NCI-H2227 treated with DMSO at 0.1 percent for 48 hours (cell line): ENCODE measurements around the gene PPT2.
A peak's percentile ranks its signal among the peaks of the same experiment; 100 is the strongest.

Experiments used
- DNase-seq: peaks from one replicate; lab custom pipeline; 2025; lab: John Stamatoyannopoulos, UW

Gene PPT2

DNA sequence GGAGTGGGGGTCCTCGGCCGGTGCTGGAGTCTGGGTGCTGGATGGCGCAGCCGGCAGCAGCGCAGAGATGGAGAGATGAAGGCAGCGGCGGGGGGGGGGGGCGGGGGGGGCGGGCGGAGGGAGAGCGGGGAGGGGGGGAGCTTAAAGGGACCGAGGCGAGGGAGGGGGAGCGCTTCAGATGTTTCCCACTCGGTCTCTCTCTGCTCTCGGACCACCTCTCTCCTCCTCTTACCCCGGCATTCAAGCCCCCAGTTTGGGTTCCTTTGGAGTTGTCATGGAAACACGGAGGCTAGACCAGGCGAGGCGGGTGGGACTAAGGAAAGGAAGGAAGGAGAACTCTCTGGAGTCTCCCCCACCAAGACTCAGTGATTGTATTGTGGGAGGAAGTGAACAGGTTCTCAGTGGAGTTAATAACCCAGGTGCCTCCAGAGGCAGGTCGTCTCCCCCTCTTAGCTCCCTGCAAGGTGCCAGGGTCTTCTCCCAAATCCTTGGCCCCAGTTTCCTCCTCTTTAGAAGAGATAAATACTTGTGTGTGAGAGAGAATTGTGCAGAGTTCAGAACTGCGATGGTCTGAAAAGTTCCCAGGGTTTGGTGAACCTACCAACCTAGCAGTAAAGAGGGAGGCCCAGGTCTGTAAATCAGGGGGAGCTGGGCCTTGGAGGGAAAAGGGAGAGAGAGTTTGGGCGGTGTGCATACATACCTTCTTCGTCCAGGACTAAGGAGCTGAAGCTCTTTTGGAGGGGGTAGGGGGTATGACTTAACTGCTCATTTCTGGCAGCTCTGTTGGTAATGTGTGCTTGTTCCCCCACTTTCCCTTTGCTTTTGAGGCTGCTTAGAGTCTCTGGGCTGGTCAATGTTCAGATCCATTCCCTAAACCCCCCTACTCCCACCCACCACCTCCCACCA, 1.8 kb upstream of the PPT2 start, which contains the start of gene PRRT1:
TSS of gene PRRT1 (minus strand) at position 77 of the 906 bp plus-strand sequence. CDS start 112 bp downstream, outside the sequence.
- no peak for DNase-seq

DNA sequence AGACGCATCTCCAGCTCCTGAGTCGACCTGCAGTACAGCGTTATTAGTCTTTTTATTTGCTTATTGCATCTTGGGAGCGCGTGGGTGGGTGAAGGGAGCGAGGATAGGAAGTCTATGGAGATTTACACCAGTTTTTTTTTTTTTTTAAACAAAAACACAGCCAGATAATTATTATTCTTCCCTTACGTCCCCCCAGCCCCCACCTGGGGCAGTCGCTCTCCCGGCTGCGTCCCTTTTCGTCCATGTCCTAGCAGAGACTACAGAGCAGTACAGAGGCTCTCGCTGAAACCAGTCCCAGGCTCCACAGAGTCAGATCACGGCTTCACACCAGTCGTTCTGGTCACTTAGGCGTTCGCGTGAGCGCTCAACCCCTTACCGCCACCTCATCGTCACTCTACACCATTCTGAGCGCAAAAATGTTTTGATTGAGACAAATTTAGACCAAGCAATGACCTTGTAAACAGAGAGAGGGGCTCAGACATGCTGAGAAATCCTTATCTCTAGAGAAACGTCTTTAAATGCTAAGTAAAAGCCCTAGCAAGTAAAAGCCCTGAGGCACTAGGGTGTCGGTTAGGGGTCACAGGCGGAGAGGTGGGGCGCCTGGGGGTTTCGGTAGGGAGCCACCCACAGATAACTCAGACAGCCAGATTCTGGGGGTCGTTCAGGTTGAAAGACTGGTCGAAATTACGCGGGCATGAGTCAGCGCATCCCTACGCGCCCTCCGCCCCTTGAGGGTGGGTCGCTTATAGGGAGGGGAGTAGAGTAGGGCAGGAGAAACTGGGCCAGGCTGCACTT, 975 bp upstream of the PPT2 start:
- DNase-seq: peak; percentile 48

DNA sequence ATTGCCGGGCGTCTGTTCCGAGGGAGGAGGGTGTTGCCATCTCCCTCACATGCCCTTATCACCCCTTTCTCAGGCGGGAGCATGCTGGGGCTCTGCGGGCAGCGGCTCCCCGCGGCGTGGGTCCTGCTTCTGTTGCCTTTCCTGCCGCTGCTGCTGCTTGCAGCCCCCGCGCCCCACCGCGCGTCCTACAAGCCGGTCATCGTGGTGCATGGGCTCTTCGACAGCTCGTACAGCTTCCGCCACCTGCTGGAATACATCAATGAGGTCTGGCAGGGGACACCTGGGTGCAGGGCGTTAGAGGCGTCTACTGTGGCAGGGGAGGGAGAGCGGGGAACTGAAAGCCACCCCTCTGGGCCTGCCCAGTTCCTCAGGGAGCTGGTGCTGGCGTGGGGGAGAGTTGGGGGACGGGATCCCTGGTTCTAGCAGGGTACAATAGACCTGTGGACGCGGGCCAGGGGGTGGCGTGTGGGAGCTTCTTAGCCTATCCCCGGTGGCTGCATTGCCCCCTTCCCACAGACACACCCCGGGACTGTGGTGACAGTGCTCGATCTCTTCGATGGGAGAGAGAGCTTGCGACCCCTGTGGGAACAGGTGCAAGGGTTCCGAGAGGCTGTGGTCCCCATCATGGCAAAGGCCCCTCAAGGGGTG, 697 bp downstream of the PPT2 start:
- DNase-seq: peak; percentile 41

DNA sequence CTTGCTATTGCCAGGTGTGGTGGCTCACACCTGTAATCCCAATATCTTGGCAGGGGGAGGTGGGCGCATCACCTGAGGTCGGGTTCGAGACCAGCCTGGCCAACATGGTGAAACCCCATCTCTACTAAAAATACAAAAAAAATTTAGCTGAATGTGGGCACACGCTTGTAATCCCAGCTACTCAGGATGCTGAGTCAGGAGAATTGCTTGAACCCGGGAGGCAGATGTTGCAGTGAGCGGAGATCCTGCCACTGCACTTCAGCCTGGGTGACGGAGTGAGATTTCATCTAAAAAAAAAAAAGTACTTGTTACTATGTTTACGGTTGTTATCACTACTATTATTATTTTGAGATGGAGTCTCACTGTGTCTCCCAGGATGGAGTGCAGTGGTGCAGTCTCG, 3.0 kb downstream of the PPT2 start:
- no peak for DNase-seq

DNA sequence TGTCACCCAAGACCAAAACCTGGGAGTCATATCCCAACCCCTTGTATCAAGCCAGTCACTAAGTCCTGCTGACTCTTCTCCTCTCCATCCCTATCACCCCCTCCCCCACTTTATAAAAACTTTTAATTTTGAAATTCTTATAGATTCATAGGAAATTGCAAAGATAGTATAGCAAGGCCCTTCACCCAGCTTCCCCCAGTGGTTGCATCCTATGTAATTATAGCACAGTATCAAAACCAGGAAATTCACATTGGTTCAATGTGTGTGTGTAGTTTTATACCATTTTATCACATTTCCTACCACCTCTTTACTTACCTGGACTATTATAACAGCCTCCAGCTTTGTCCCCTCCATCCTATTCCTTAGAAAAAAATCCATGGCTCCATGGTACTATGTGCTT, 4.1 kb downstream of the PPT2 start:
- DNase-seq: no peak

DNA sequence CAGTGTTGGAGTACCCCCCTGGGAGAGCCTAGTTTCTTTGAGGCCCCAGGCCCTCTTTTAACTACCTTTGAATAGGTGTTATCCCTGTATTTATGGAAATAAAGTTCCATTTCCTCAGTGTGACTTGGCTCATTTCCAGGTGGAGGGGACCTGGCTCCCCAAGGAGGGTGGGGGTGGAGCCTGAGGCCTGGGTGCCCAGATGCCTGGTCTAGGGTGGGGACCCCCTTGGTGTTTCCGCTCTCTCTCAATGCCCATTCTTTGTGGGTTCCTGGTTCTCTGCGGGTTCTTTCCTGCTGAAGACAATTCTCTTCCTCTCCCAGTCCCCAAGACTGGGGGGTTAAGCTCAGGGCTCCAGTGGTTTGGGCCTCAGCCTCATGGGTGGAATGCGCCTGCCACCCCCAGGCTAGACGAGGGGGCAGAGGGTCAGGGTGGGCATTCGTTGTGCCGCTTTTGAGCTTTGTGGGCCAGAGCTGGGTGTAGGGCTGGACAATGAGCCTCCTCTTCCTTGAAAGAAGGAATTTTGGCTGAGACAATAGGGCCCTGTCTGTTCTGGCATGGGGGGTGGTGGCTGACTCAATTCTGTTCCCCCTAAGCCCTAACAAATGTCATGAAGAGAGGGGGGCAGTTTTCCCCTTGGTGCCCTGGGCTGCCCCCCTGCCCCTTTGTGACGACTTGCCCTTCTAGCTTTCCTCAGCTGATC, 9.8 kb downstream of the PPT2 start:
- no peak for DNase-seq

DNA sequence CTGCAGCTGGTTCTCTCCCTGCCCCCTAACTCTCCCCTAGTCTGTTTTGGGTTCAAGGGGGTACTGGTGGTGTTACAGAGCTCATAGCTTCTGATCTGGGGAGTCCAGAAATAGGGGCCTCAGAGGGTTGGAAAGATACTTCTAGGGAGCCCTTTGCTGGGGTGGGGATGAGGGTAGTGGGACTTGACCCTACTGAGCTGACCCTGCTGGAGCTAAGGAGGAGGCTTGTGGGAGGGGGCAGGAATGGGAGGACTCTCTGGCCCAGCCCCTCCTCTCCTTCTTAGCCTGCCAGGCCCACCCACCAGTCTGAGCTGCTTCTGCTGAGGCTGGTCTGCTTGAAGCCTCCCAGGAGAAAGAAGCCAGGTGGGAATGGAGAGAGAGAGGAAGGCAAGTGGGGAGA, 10.4 kb downstream of the PPT2 start, which contains the start of gene EGFL8:
TSS of gene EGFL8 (plus strand) at position 301 of the 400 bp plus-strand sequence. CDS start 1,571 bp downstream, outside the sequence.
- DNase-seq: no peak

DNA sequence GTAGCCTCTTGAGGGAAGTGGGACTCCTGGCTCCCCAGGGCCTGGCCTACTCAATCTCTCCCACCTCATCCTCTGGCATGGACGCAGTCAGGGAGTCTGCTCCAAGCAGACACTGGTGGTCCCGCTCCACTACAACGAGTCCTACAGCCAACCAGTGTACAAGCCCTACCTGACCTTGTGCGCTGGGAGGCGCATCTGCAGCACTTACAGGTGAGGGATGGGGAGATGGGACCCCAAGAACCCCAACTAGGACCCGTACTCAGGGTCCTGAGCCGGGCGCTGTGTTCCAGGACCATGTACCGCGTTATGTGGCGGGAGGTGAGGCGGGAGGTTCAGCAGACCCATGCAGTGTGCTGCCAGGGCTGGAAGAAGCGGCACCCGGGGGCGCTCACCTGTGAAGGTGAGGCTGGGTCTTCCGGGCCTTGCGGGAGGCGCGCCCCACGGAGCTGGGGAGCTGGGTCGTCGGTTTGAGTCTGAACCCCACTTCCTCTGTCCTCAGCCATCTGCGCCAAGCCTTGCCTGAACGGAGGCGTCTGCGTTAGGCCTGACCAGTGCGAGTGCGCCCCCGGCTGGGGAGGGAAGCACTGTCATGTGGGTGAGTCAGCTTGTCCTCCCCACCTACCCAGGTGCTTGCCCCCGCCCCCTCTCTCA, 12.6 kb downstream of the PPT2 start:
- DNase-seq: no peak

DNA sequence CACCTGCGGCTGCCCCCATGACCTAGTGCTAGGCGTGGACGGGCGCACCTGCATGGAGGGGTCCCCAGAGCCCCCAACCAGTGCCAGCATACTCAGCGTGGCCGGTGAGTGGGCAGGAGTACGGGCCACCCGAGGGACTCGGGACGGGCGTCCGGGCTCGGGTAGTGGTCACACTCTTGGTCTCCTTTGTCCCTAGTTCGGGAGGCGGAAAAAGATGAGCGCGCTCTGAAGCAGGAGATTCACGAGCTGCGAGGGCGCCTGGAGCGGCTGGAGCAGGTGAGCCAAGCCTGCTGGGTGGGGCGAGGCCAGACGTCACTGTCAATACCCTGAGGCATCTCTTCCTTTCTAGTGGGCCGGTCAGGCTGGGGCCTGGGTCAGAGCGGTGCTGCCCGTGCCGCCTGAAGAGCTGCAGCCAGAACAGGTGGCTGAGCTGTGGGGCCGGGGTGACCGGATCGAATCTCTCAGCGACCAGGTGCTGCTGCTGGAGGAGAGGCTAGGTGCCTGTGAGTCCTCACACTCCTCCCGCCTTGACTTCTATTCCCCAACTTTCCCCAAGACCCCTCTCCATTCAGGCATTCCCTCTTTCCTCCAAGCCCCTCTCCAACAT, 13.3 kb downstream of the PPT2 start:
- DNase-seq: no peak

DNA sequence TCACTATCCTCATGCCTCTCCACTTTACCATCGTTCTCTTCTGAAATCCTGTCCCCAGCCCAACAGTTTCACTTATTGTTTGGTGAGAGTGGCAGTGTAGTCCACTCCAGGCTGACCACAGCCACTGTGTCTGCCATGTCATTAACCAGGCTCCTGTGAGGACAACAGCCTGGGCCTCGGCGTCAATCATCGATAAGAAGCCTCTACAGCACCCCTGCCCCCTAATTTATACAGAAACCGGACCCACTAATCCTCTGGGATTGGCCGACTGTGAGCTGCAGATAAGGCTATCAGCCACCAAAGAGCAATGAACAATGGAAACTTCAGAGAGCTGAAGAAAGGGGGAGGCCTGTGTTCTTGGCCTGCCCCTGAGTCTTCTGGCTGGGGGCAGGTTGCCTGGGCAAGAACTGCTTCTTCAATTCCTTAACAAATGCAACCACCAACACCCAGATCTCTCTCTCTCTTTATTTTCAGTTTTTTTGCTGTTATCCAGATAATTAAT, 13.9 kb downstream of the PPT2 start:
- DNase-seq: no peak

DNA sequence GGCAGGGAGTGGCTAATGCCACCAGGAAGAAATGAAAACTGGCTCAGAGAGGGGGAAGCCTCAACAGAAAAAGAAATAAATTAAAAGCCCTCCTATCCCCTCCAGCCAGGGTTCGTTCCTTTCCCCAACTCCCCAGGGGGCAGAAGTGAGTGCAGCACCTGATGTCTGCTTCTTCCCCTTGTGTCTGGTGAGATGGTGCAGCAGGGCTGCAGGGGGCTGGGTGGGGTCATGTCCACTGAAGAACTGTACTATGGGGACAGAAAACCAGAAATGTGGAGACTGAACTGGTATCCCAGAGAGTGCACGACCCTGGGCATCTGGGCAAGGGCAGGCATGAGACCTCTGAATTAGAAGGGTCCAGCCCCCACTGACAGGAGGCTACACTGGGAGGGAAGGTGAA, 14.4 kb downstream of the PPT2 start:
- DNase-seq: no peak

DNA sequence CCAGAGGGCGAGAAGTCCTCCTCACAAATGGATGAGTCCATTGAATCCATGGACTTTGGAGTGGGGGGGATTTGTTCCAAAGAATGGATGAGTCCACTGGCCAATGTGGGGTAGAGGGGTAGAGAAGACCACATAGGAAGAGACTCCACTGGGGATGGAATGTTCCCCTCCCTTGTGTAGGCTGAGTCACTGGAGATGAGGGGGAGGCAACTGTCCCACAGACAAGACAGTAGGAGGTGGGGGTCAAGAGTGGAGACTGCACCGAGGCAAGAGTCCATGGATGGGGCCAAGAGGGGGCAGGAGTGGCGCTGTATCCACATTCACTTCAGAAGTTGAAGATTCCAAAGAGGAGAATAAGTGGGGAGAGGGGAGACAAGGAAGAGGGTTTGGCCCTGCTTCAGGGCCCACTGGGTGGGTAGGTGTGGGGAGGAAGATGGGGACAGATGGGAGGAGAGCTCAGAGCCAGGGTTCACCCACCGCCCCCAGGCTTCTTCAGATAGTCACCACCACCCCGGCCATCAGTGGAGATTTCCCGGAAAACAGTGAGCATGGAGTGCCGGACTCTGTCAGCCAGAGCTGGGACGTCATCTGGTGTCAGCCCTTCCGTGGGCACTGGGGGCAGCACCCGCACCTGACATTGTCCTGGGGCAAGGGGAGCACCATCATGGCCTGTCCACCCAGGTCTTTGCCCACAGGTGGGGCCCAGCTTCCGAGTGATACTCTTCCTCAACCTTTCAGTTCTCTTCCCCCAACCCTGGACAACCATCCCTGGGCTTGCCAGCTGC, 15.1 kb downstream of the PPT2 start:
- no peak for DNase-seq

DNA sequence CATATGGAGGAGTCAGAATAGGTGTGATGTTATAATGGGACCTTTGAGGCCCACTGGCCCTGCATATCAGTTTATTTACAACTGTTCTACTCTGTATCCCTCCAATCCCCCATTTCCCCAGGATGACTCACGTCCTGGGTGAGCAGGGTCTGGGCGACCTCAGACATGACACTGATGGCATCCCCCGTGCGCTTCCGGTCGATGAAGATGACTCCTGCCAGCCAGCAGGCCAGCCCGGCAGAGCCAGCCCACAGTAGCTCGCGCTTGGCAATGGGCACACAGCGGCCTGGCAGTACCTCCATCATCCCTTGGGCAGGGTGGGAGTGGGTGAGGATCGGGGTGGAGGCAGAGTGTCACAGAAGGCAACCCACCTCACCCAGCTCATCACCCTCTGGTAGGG, 16.4 kb downstream of the PPT2 start:
- no peak for DNase-seq

DNA sequence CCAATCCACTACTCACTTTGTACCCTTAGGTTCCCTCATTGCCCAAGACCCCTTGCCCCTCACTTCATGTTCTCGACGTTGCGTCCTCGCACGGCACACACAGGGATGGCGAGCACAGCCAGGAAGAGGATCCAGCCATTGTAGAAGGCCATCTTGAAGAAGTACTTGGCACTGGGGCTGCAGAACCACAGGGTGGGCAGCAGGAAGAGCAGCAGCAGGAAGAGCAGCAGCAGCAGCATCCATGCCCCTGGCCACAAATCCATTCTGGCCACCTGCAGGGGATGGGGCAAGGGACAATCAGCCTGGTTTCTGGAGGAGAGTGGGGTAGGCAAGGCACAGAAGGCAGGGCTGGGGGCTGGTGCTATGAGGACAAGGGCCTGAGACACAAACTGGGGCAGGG, 17.3 kb downstream of the PPT2 start:
- DNase-seq: no peak

DNA sequence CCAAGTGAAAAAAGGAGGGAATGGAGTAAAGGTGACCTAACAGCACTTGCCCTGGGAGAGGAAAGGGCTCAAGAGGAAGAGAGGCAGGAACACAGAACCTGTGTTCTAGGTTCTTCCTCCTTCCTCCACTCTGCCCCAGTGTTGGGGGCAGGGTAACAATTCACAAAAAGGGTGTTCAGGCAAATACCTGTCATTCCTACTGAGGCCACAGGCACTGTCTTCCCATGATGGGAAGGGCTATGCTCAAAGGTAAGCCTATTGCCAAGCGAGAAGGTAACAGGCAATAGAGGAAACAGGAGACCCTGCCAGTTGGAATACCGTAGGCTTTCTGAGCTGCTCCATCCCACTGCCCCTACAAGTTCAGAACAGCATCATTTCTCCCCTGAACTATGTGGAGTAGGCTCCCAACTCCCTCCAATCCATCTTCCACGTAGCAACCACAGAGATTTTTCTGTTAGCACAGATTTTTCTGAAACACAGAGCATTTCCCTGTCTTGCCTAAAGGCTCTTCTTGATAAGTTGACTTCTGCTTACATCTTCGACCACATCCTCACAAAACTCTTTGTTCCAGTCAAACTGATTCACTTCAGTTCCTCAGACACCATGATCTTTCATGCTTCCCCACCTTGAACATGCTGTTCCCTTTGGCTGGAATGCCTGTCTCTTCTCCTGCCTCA, 19.2 kb downstream of the PPT2 start:
- no peak for DNase-seq

DNA sequence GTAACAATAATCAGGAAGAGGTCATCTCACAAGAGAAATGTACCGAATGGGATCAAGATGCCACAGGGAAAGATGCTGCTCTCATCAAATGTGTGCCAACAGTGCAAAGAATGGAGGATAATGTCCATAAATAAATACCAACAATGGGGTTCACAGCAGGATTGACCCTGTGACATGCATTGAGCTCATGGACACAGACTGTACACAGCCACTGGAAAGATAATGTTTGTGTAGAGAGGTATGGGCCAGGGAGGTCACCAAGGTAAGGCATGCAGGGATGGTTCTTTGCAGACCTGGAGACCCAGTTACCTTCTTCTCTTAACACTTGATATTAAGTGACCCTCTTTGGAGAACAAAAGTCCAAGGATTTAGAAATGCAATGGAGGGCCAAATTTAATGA, 20.5 kb downstream of the PPT2 start:
- DNase-seq: no peak

DNA sequence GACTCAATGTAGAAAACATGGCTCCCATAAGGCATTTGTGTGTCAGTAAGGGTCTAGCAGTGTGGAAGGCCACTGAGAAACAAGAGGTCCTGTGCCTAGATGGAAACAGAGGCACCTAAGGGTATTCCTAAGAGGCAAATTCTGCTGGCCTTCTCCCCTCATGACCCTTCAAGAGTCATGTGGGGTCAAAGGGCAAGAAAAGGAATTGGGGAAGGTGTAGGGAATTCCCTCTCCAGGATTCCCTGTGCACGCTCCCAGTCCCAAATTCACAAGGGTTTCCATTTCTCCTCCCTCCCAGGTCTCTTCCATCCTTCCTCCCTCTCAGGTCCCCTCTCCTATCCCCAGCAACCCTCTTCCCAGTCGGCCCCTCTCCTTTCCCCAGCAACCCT, 21.4 kb downstream of the PPT2 start:
- no peak for DNase-seq

DNA sequence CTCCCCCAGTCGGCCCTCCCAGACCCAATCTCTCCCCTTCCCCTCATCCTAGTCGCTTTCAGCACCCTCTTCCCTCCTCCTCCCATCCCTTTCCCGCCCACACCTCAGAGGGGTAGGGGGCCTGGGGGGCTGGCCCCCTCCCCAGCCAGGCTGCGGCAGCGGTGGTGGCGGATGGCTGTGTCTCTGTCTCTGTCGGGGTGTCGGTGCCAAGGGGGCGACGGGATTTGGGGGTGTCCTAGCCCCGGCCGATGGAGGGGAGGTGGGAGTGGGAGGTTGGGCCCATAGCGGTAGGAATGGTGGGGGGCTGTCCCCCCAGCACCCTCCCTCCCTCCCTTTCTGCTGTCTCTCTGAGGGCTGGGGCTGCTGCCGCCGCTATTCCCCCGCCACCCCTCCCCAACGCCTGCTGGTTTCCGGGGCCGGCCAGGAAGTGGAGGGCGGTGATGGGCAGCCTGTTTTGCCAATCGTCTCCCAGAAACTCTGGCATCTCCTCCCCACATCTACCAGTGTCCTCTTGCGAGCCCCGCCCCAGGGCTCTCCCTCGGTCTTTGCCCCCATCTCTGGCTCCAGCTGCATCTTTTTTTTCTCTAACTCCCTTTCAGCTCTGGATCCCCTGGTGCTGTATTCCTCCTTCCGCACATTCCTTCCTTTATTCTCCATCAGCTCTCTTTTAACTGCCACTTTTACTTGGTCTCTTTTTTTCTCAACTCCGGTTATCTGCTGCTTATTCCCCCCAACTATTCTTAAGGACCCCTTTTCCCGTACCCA, 22.0 kb downstream of the PPT2 start, which contains the start of gene AGPAT1:
TSS of gene AGPAT1 (minus strand) at position 374 of the 765 bp plus-strand sequence. CDS start 4,588 bp downstream, outside the sequence.
- DNase-seq: peak; percentile 94
